Colonic mucosa (tissue), 4 donors: ENCODE data around the gene HLA-DQB1. TPM values are rescaled to one million over a fixed set of nuclear protein-coding genes. Genes with fewer than 3 reads are reported as not detected.

ENCODE experiments used
- DNase-seq: peaks from one replicate; pipeline ENCODE4 v3.0.0-alpha.2; 2020
- H3K27ac ChIP-seq: fragments of 200-600 bp; one replicate; pipeline ENCODE4 v1.8.0; 2021
- H3K27me3 ChIP-seq: fragments of 200-600 bp; one replicate; pipeline ENCODE4 v1.8.0; 2021
- H3K36me3 ChIP-seq: fragments of 200-600 bp; one replicate; pipeline ENCODE4 v1.8.0; 2021
- H3K4me1 ChIP-seq: fragments of 200-600 bp; one replicate; pipeline ENCODE4 v1.8.0; 2021; ENCODE audit warnings: mild to moderate bottlenecking
- H3K4me3 ChIP-seq: fragments of 200-600 bp; one replicate; pipeline ENCODE4 v1.8.0; 2021
- H3K9ac ChIP-seq, 2 donors: one replicate each; pipeline ENCODE4 v1.7.0; 2013; ENCODE audit warnings: control low read depth in 2 of 2, low read depth in 2 of 2, low read length in 2 of 2
- H3K9me3 ChIP-seq: fragments of 200-600 bp; one replicate; pipeline ENCODE4 v1.8.0; 2021
- intact Hi-C: fragments of 100-400 bp; cut with DNase I; formaldehyde crosslinking; loops from one replicate; pipeline ENCODE4 v1.14.1; 2022
- total RNA-seq, 2 donors: library from RNA; stranded (reverse); fragmentation: NEBNext Ultra II Directional in 1 of 2; extraction: Animal tissue kit (Norgen Biotek cat#: 25700) in 1 of 2; gene quantifications; one replicate each; pipeline ENCODE4 v1.2.1, GENCODE V29; 2021
- TF ChIP-seq, protein P1 (sequence below): fragments of 200-600 bp; IDR thresholded peaks from one replicate; pipeline ENCODE4 v1.8.0; 2022; ENCODE audit warnings: antibody characterized with exemption, mild to moderate bottlenecking
- donor health status: healthy.
- donor health status: DM: no; HTN: no; CAD: no.
- donor health status: DM: no; HTN: no; CAD: no.

The HLA-DQB1 gene
- total RNA-seq, 2 donors from 2014 or later: 1.8 to 6.5 TPM

DNA sequence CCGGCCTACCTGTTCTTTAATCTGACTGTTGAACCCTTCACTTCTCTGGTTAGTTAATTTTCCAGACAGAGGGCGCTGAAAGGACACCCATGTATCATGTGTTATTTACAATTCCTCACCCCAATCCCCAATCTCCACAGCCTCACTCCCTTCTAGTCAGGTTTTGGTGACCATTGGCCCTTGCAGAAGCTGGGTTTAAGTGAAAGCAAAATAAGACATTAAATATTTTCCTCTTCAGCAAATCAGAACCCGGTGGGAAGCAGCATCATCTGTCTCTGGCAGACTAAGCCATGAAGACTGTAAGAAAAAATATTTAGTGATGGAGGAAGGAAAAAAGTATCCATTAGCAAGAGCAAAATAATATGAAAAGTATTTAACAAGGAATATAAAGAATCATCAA, 38.6 kb downstream of the HLA-DQB1 start:
- intact Hi-C loops: no loop called here
- Histone ChIP-seq H3K9ac (no peak overlapping the region), H3K27me3 (no peaks in the 10 kb centered on the region), H3K4me1 (no peaks in the 10 kb centered on the region), H3K27ac (no peak overlapping the region), H3K36me3 (no peaks in the 10 kb centered on the region), H3K4me3 (no peak overlapping the region), H3K9me3 (no peaks in the 10 kb centered on the region)
- no peak for DNase-seq
- TF ChIP-seq, protein P1, sequence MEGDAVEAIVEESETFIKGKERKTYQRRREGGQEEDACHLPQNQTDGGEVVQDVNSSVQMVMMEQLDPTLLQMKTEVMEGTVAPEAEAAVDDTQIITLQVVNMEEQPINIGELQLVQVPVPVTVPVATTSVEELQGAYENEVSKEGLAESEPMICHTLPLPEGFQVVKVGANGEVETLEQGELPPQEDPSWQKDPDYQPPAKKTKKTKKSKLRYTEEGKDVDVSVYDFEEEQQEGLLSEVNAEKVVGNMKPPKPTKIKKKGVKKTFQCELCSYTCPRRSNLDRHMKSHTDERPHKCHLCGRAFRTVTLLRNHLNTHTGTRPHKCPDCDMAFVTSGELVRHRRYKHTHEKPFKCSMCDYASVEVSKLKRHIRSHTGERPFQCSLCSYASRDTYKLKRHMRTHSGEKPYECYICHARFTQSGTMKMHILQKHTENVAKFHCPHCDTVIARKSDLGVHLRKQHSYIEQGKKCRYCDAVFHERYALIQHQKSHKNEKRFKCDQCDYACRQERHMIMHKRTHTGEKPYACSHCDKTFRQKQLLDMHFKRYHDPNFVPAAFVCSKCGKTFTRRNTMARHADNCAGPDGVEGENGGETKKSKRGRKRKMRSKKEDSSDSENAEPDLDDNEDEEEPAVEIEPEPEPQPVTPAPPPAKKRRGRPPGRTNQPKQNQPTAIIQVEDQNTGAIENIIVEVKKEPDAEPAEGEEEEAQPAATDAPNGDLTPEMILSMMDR: no peak

DNA sequence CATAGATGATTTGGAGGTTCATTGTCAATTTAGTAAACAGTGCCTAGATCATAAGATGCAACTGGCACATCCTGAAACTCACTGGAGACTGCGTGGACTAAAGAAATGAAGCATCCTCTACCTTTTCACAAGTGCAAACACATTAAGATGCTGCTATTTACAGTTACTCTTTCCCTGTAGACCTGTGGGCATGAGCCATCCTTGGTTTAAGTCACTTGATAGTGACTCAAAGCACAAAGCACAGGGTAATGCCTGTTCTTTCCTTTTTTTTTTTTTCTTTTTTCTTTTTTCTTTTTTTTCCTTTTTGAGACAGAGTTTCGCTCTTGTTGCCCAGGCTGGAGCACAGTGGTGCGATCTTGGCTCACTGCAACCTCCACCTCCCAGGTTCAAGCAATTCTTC, 39.2 kb downstream of the HLA-DQB1 start:
- intact Hi-C loops: no loop called here

DNA sequence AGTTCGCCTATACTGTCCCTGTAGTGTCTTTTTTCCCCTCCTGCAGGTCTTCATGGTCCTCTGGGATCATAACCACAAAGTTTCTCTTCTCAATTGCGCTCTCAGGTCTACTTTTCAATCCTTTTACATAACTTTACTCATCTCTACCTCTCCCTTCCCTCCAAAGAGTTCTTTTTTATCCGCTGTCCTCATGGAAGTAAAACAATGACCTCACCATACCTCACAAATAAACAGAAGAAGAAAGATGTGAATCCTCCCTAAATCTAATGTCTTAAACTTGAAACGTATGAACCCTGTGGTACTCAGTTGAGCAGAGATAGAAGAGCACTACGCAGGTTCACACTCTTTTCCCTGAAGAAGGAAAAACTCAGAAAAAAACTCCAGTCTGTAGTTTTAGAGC, 41.3 kb downstream of the HLA-DQB1 start:
- DNase-seq: no peak
- no peak overlapping the region for H3K27ac ChIP-seq
- H3K4me3 ChIP-seq: no peak overlapping the region
- H3K9ac ChIP-seq: no peak overlapping the region
- intact Hi-C loops: no loop called here
- H3K27me3 ChIP-seq: no peaks in the 10 kb centered on the region
- no peaks in the 10 kb centered on the region for H3K36me3 ChIP-seq
- H3K4me1 ChIP-seq: no peaks in the 10 kb centered on the region
- TF ChIP-seq, protein P1: no peak
- no peaks in the 10 kb centered on the region for H3K9me3 ChIP-seq

More for the DNA sequence above, 39.2 kb downstream of the HLA-DQB1 start:
- no peak overlapping the region for H3K9ac ChIP-seq
- H3K36me3 ChIP-seq: no peaks in the 10 kb centered on the region
- TF ChIP-seq, protein P1: no peak
- no peak overlapping the region for H3K27ac ChIP-seq
- no peaks in the 10 kb centered on the region for H3K27me3 ChIP-seq
- H3K4me3 ChIP-seq: no peak overlapping the region
- H3K4me1 ChIP-seq: no peaks in the 10 kb centered on the region
- H3K9me3 ChIP-seq: no peaks in the 10 kb centered on the region
- DNase-seq: no peak

DNA sequence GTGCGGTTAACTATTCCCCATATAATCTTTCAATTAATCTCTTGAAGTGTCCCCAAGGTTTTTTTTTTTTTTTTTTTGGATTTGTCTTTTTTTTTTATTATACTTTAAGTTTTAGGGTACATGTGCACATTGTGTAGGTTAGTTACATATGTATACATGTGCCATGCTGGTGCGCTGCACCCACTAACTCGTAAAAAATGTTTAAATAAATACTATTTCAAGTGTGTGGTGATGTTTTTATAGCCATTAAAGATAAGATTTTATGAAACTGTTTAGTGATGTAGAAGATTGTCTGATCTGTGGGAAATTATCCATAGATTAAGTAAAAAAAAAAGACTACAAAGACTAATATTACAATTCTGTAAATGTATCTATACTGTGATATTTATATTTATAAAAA, 41.9 kb downstream of the HLA-DQB1 start:
- no peaks in the 10 kb centered on the region for H3K9me3 ChIP-seq
- intact Hi-C loops: no loop called here
- H3K27me3 ChIP-seq: no peaks in the 10 kb centered on the region
- TF ChIP-seq, protein P1: no peak
- H3K36me3 ChIP-seq: no peaks in the 10 kb centered on the region
- no peaks in the 10 kb centered on the region for H3K4me1 ChIP-seq
- H3K9ac ChIP-seq: no peak overlapping the region
- DNase-seq: no peak
- H3K4me3 ChIP-seq: no peak overlapping the region
- H3K27ac ChIP-seq: no peak overlapping the region

DNA sequence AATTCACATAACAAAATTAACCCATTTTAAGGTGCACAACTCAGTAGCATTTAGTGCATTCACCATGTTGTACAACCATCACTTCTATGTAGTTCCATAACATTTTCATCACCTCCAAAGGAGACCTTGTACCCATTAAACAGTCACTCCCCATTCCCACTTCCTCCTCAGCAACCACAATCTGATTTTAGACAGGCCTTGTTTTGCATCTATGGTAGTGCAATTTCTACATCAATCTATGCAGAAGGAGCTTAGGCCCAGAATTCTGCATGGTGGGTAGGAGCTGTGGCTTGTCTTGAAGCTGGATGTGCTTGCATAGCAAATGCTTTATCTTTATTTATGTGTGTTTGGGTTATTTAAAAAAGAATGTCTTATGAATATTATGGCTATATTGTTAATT, 42.8 kb downstream of the HLA-DQB1 start:
- Histone ChIP-seq H3K4me1 (no peaks in the 10 kb centered on the region), H3K27me3 (no peaks in the 10 kb centered on the region), H3K9me3 (no peaks in the 10 kb centered on the region), H3K9ac (no peak overlapping the region), H3K4me3 (no peak overlapping the region), H3K36me3 (no peaks in the 10 kb centered on the region), H3K27ac (no peak overlapping the region)
- TF ChIP-seq, protein P1: no peak
- no peak for DNase-seq
- intact Hi-C loops: no loop called here
